Muscle layer of colon (tissue), 2 donors: ENCODE measurements around the gene ITM2C.

Experiments used
- H3K27ac ChIP-seq: one replicate; pipeline ENCODE4 v1.7.0; 2013; ENCODE audit warnings: low read depth, mild to moderate bottlenecking, low read length, moderate library complexity
- H3K27me3 ChIP-seq, 2 donors: one replicate each; pipeline ENCODE4 v1.7.0; 2013; ENCODE audit warnings: low read length in 2 of 2, mild to moderate bottlenecking in 2 of 2; ENCODE audit not compliant: insufficient read depth in 2 of 2, control insufficient read depth in 1 of 2
- H3K36me3 ChIP-seq: one replicate; pipeline ENCODE4 v1.7.0; 2013; ENCODE audit warnings: mild to moderate bottlenecking, low read length; ENCODE audit not compliant: insufficient read depth
- H3K4me1 ChIP-seq: one replicate; pipeline ENCODE4 v1.7.0; 2013; ENCODE audit warnings: mild to moderate bottlenecking, low read length; ENCODE audit not compliant: insufficient read depth
- H3K4me3 ChIP-seq, 2 donors: one replicate each; pipeline ENCODE4 v1.7.0; 2013; ENCODE audit warnings: low read length in 2 of 2, low read depth in 1 of 2, mild to moderate bottlenecking in 1 of 2, moderate library complexity in 1 of 2
- H3K9ac ChIP-seq: one replicate; pipeline ENCODE4 v1.7.0; 2013; ENCODE audit warnings: low read length
- H3K9me3 ChIP-seq: one replicate; pipeline ENCODE4 v1.7.0; 2013; ENCODE audit warnings: mild to moderate bottlenecking, low read length
- donor health status: abdominal sarcoma.
- donor health status: Adenocarcinoma of cecum.

Gene ITM2C

DNA sequence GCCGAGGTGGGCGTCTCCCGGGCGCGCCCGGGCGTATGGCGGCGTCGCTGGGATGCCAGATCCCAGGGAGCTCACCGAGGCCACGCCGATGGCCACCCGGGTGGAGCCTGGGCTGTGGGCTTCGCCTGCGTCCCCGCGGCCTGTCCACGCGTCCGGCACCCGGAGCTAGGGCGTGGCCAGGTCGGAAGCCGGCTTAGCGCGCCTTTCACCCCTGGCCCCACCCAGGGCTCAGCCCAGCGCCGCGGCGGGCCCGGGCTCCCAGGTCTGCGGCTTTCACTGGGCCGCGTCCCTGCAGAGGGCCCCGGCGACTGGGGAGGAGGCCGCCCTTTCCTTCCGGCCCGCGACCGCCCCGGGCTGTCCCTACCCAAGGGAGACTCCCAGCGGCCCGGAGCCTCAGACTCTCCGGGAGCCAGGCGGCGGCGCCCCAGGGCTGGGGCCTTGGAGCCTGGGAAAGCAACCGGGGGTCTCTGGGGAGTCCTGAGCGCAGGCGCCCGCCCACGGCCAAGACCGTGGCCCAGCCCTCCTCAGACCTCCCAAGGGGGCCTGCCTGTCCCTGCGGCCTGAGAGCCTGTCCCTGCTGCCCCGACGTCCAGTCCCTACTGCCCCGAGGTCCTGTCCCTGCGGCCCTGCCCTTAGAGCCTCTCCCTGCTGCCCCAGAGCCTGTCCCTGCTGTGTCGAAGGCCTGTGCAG is 36.3 kb upstream of the ITM2C start:
- no peak overlapping the region for H3K9ac ChIP-seq
- H3K27me3 ChIP-seq, result peaks cover 0 to 24% of the 10 kb centered on the region in 2 donors
- H3K4me3 ChIP-seq, result peak overlapping the region in 1 of 2 donors; percentile 4
- H3K36me3 ChIP-seq, result no peaks in the 10 kb centered on the region
- H3K27ac ChIP-seq, result no peak overlapping the region
- peaks cover 8% of the 10 kb centered on the region for H3K4me1 ChIP-seq
- no peaks in the 10 kb centered on the region for H3K9me3 ChIP-seq

- no peak overlapping the region for H3K4me3 ChIP-seq
- no peaks in the 10 kb centered on the region for H3K9me3 ChIP-seq
- no peak overlapping the region for H3K27ac ChIP-seq
- no peak overlapping the region for H3K9ac ChIP-seq
- peaks cover 3% of the 10 kb centered on the region for H3K4me1 ChIP-seq
- H3K27me3 ChIP-seq, result peaks cover 0 to 24% of the 10 kb centered on the region in 2 donors
- H3K36me3 ChIP-seq, result no peaks in the 10 kb centered on the region
Measured at GRCh38 chr2:230829293-230829692, 35.4 kb upstream of the ITM2C start.

- H3K9ac ChIP-seq, result no peak overlapping the region
- peaks cover 0 to 24% of the 10 kb centered on the region in 2 donors for H3K27me3 ChIP-seq
- H3K4me1 ChIP-seq, result no peaks in the 10 kb centered on the region
- no peaks in the 10 kb centered on the region for H3K9me3 ChIP-seq
- no peak overlapping the region for H3K4me3 ChIP-seq
- H3K36me3 ChIP-seq, result no peaks in the 10 kb centered on the region
- H3K27ac ChIP-seq, result no peak overlapping the region
Measured at GRCh38 chr2:230829959-230830358, 34.8 kb upstream of the ITM2C start.

DNA sequence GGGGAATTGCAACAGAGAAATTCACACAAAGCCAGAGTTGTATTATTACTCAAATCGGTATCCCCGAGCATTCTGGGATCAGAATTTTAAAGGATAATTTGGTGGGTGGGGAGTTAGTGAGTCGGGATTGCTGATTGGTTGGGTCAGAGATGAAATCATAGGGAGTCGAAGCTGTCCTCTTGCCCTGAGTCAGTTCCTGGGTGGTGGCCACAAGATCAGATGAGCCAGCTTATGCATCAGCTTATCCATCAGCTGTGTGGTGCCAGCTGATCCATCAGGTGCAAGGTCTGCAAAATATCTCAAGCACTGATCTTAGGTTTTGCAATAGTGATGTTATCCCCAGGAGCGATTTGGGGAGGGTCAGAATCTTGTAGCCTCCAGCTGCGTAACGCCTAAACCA is 34.3 kb upstream of the ITM2C start:
- Histone ChIP-seq H3K9ac (no peak overlapping the region), H3K9me3 (no peaks in the 10 kb centered on the region), H3K4me3 (no peak overlapping the region), H3K27ac (no peak overlapping the region), H3K36me3 (no peaks in the 10 kb centered on the region), H3K27me3 (peaks cover 0 to 24% of the 10 kb centered on the region in 2 donors), H3K4me1 (no peaks in the 10 kb centered on the region)

- Histone ChIP-seq H3K36me3 (no peaks in the 10 kb centered on the region), H3K9me3 (peaks cover 5% of the 10 kb centered on the region), H3K27me3 (no peaks in the 10 kb centered on the region), H3K4me1 (no peaks in the 10 kb centered on the region), H3K27ac (no peak overlapping the region), H3K9ac (no peak overlapping the region), H3K4me3 (no peak overlapping the region)
Measured at GRCh38 chr2:230840301-230840700, 24.4 kb upstream of the ITM2C start.

- Histone ChIP-seq H3K4me1 (no peaks in the 10 kb centered on the region), H3K4me3 (no peak overlapping the region), H3K27me3 (no peaks in the 10 kb centered on the region), H3K9ac (no peak overlapping the region), H3K9me3 (peaks cover 5% of the 10 kb centered on the region), H3K36me3 (no peaks in the 10 kb centered on the region), H3K27ac (no peak overlapping the region)
Measured at GRCh38 chr2:230842473-230842872, 22.3 kb upstream of the ITM2C start.

GRCh38 chr2:230843132-230843531 is 21.6 kb upstream of the ITM2C start:
- Histone ChIP-seq H3K36me3 (no peaks in the 10 kb centered on the region), H3K4me3 (no peak overlapping the region), H3K9me3 (peaks cover 5% of the 10 kb centered on the region), H3K9ac (no peak overlapping the region), H3K27me3 (no peaks in the 10 kb centered on the region), H3K27ac (no peak overlapping the region), H3K4me1 (peaks cover 2% of the 10 kb centered on the region)

- Histone ChIP-seq H3K4me3 (no peak overlapping the region), H3K9ac (no peak overlapping the region), H3K4me1 (peaks cover 4% of the 10 kb centered on the region), H3K36me3 (no peaks in the 10 kb centered on the region), H3K27ac (no peak overlapping the region), H3K9me3 (no peaks in the 10 kb centered on the region), H3K27me3 (peaks cover 0 to 9% of the 10 kb centered on the region in 2 donors)
Measured at GRCh38 chr2:230846360-230846759, 18.4 kb upstream of the ITM2C start.

DNA sequence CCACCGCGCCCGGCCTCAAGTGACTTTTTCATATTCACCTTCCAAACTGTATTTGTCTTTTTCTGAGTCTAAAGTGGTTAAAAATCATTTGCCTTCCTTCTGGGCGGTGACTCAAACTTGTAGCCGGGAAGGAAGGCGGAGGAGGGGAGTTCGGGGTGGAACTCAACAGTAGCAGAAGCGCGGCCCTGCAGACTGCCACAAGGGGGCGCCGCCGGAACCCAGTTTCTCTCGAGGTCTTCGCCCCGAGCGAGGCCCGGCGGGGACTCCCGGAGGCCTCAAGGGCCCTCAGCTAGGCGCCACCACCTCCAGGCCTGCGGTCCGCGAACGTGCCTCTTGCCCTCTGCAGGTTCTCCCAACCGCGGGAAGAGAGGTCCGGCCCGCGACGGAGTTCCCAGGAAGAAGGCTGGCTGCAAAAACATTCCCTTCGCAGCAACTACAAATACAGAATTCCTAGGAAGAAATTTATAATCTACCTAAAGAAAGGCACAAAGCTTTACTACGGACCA is 16.8 kb upstream of the ITM2C start:
- peak overlapping the region; percentile 50 for H3K9ac ChIP-seq
- H3K27ac ChIP-seq, result no peak overlapping the region
- no peaks in the 10 kb centered on the region for H3K36me3 ChIP-seq
- H3K27me3 ChIP-seq, result peaks cover 0 to 9% of the 10 kb centered on the region in 2 donors
- peaks cover 4% of the 10 kb centered on the region for H3K4me1 ChIP-seq
- H3K9me3 ChIP-seq, result no peaks in the 10 kb centered on the region
- H3K4me3 ChIP-seq, result peak overlapping the region in 1 of 2 donors; percentile 35

- no peak overlapping the region for H3K4me3 ChIP-seq
- H3K36me3 ChIP-seq, result no peaks in the 10 kb centered on the region
- no peak overlapping the region for H3K9ac ChIP-seq
- no peaks in the 10 kb centered on the region for H3K9me3 ChIP-seq
- peaks cover 0 to 9% of the 10 kb centered on the region in 2 donors for H3K27me3 ChIP-seq
- no peak overlapping the region for H3K27ac ChIP-seq
- H3K4me1 ChIP-seq, result peaks cover 4% of the 10 kb centered on the region
Measured at GRCh38 chr2:230849633-230850357, 14.9 kb upstream of the ITM2C start.

DNA sequence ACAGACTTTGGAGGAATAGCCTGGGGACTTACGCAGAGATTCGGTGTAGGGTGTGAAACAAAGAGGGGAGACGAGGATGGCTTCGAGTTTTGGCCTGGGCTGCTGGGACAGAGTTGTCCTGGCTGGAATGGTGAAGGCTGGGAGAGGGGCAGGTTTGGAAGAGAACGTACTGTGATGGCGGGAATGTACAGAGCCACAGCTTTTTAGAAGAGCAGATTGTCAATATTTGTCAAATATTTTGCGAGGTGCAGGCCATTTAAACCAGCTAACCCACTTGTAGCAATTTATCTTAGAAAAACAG is 14.4 kb upstream of the ITM2C start:
- Histone ChIP-seq H3K9me3 (no peaks in the 10 kb centered on the region), H3K27ac (no peak overlapping the region), H3K4me1 (peaks cover 4% of the 10 kb centered on the region), H3K9ac (no peak overlapping the region), H3K36me3 (no peaks in the 10 kb centered on the region), H3K4me3 (no peak overlapping the region), H3K27me3 (peaks cover 0 to 9% of the 10 kb centered on the region in 2 donors)
